K562 (cell line): ENCODE results near the gene USP4. TPM values are rescaled to one million over a fixed set of nuclear protein-coding genes. Genes with fewer than 3 reads are reported as not detected.

ENCODE experiments used
- ATAC-seq: fragments of 200-7000 bp; cut with Tn5 transposase; 3 replicates; pipeline ENCODE4 v1.9.1; 2020; ENCODE audit warnings: moderate library complexity
- BruUV-seq: library from RNA; stranded (reverse); fragments of 400-500 nt; replicated peaks from 2 replicates; lab custom pipeline; 2021; lab: Mats Ljungman, UMichigan
- CTCF ChIA-PET: fragments of 300-600 bp; formaldehyde crosslinking; extraction: SDS; loops from one replicate; lab custom pipeline; 2021; ENCODE audit warnings: low intra/inter-chr PET ratio; lab: Yijun Ruan, JAX
- POLR2A ChIA-PET: fragments of 300-600, 350-650 bp; sonication (Branson Sonifier 250); formaldehyde crosslinking; extraction: SDS; loops from one replicate; lab custom pipeline; 2021; ENCODE audit warnings: antibody characterized with exemption, inconsistent platforms; lab: Yijun Ruan, JAX
- DNase-seq, 4 experiments: peaks; one replicate each; pipeline versions ENCODE4 v3.0.0 to v3.0.0-alpha.2; 2011 to 2018; ENCODE audit warnings: low spot score in 3 of 4, mixed read lengths in 3 of 4; ENCODE audit errors: extremely low read depth in 1 of 4
- FAIRE-seq: peaks from 2 replicates; lab custom pipeline; 2011; peaks lifted over from hg19 to GRCh38; lab: Jason Lieb, UNC
- H2AFZ ChIP-seq: 2 replicates; pipeline ENCODE4 v1.6.0; 2011; ENCODE audit warnings: low read depth, low read length, control low read depth, inconsistent platforms
- H3K27ac ChIP-seq: fragments of 200-600 bp; 3 replicates; pipeline ENCODE4 v1.8.0; 2011; ENCODE audit warnings: low read depth, mild to moderate bottlenecking, control low read depth, inconsistent platforms, low read length, moderate library complexity, mixed read lengths; ENCODE audit errors: extremely low read depth
- H3K27me3 ChIP-seq, 2 experiments: fragments of 300-600 bp in 1 of 2; 2 replicates in 1 of 2; 3 replicates in 1 of 2; pipeline versions ENCODE4 v1.6.0 to v1.8.0; 2011; ENCODE audit warnings: inconsistent platforms in 2 of 2, low read length in 2 of 2, mild to moderate bottlenecking in 1 of 2, mixed read lengths in 1 of 2, moderate library complexity in 1 of 2; ENCODE audit not compliant: control insufficient read depth in 2 of 2, insufficient read depth in 2 of 2
- H3K36me3 ChIP-seq: fragments of 300-600 bp; 3 replicates; pipeline ENCODE4 v1.8.0; 2011; ENCODE audit warnings: mild to moderate bottlenecking, low read length, inconsistent platforms; ENCODE audit not compliant: control insufficient read depth, insufficient read depth
- H3K4me1 ChIP-seq, 2 experiments: fragments of 200-600 bp in 1 of 2; replicated peaks in 1 of 2; 2 replicates in 1 of 2; 3 replicates in 1 of 2; pipeline versions ENCODE4 v1.5.1 to v1.8.0; 2011; ENCODE audit warnings: inconsistent platforms in 2 of 2, low read length in 2 of 2, mild to moderate bottlenecking in 1 of 2, mixed read lengths in 1 of 2, moderate library complexity in 1 of 2; ENCODE audit not compliant: control insufficient read depth in 2 of 2, insufficient read depth in 2 of 2
- H3K4me2 ChIP-seq: 2 replicates; pipeline ENCODE4 v1.6.1; 2011; ENCODE audit warnings: low read length, control low read depth, inconsistent platforms, mixed read lengths; ENCODE audit not compliant: insufficient read depth
- H3K4me3 ChIP-seq: fragments of 200-600 bp; sonication (generic), shearing (Covaris generic); 2 replicates; pipeline ENCODE4 v1.5.1; 2016; ENCODE audit warnings: control low read depth, inconsistent platforms
- H3K79me2 ChIP-seq: fragments of 200-600 bp; 3 replicates; pipeline ENCODE4 v1.8.0; 2011; ENCODE audit warnings: low read length, inconsistent platforms; ENCODE audit not compliant: control insufficient read depth, insufficient read depth
- H3K9ac ChIP-seq, 2 experiments: 2 replicates each; pipeline versions ENCODE4 v1.6.0 to v1.6.1; 2011; ENCODE audit warnings: low read depth in 2 of 2, low read length in 2 of 2, control low read depth in 1 of 2, inconsistent platforms in 1 of 2, mild to moderate bottlenecking in 1 of 2, mixed read lengths in 1 of 2; ENCODE audit not compliant: insufficient read depth in 1 of 2
- H3K9me1 ChIP-seq: one replicate; pipeline ENCODE4 v1.6.0; 2011; ENCODE audit warnings: inconsistent platforms, mild to moderate bottlenecking, low read length, moderate library complexity; ENCODE audit not compliant: control insufficient read depth, insufficient read depth
- H3K9me3 ChIP-seq: replicated peaks from 2 replicates; pipeline ENCODE4 v1.5.1; 2011; ENCODE audit warnings: low read depth, low read length, inconsistent platforms; ENCODE audit not compliant: control insufficient read depth, insufficient read depth
- H4K20me1 ChIP-seq: replicated peaks from 2 replicates; pipeline ENCODE4 v1.6.1; 2011; ENCODE audit warnings: low read length, inconsistent platforms, mixed read lengths; ENCODE audit not compliant: control insufficient read depth, insufficient read depth
- ATF6 ChIP-seq: sonication (generic); formaldehyde crosslinking; IDR thresholded peaks from 2 replicates; pipeline ENCODE4 v1.4.0; 2020; ENCODE audit warnings: mild to moderate bottlenecking, missing genetic modification reagents
- CCNT2 ChIP-seq: IDR thresholded peaks from 2 replicates; pipeline ENCODE4 v1.6.1; 2011; ENCODE audit warnings: borderline replicate concordance, low read depth, mild to moderate bottlenecking, moderate library complexity, mixed read lengths, low read length; ENCODE audit not compliant: insufficient read length; ENCODE audit errors: extremely low read depth
- CREB3 ChIP-seq: fragments of 450-650 bp; conservative IDR thresholded peaks from 2 replicates; pipeline ENCODE4 v1.6.1; 2016; ENCODE audit warnings: missing genetic modification characterization, low read depth, mild to moderate bottlenecking, missing compliant biosample characterization, moderate library complexity
- HEY1 ChIP-seq: fragments of 250-450 bp; sonication (Bioruptor Pico); IDR thresholded peaks from 2 replicates; pipeline ENCODE4 v1.5.0; 2020; ENCODE audit warnings: mild to moderate bottlenecking, moderate library complexity, borderline replicate concordance
- KAT7 ChIP-seq: sonication (generic); formaldehyde crosslinking; IDR thresholded peaks from 2 replicates; pipeline ENCODE4 v1.8.0; 2022; ENCODE audit warnings: missing genetic modification reagents, mild to moderate bottlenecking, borderline replicate concordance
- MECOM ChIP-seq: fragments of 250-450 bp; sonication (Bioruptor Pico); IDR thresholded peaks from 2 replicates; pipeline ENCODE4 v1.8.0; 2022; ENCODE audit warnings: inconsistent platforms
- POLR3G ChIP-seq: IDR thresholded peaks from 2 replicates; pipeline ENCODE4 v1.6.1; 2011; ENCODE audit not compliant: insufficient read length, insufficient replicate concordance; ENCODE audit errors: extremely low read depth
- RNF2 ChIP-seq: sonication (generic); IDR thresholded peaks from 2 replicates; pipeline ENCODE4 v1.6.1; 2016
- SPI1 ChIP-seq: IDR thresholded peaks from 2 replicates; pipeline ENCODE4 v1.6.1; 2011; ENCODE audit warnings: low read depth, low read length, control low read depth, borderline replicate concordance
- USF1 ChIP-seq: sonication (generic); formaldehyde crosslinking; IDR thresholded peaks from 2 replicates; pipeline ENCODE4 v1.9.0; 2022; ENCODE audit warnings: mild to moderate bottlenecking, missing genetic modification reagents
- ZNF134 ChIP-seq: fragments of 250-450 bp; sonication (Bioruptor Pico); conservative IDR thresholded peaks from 2 replicates; pipeline ENCODE4 v1.4.0; 2020
- ZNF184 ChIP-seq: sonication (generic); formaldehyde crosslinking; IDR thresholded peaks from 2 replicates; pipeline ENCODE4 v1.5.0; 2020; ENCODE audit warnings: missing genetic modification reagents
- ZNF395 ChIP-seq: fragments of 200-800 bp; sonication (Bioruptor generic); IDR thresholded peaks from 2 replicates; pipeline ENCODE4 v1.6.1; 2017; ENCODE audit warnings: missing genetic modification characterization, missing compliant biosample characterization
- ZNF445 ChIP-seq: fragments of 250-450 bp; sonication (Bioruptor Pico); IDR thresholded peaks from 2 replicates; pipeline ENCODE4 v1.4.0; 2020; ENCODE audit warnings: low read depth, mild to moderate bottlenecking, moderate library complexity
- WGBS: fragments of 100-300 bp; shearing (Covaris generic); methylation state at CpG from one replicate; pipeline ENCODE4 v1.1.6; 2016; ENCODE audit warnings: low coverage, mixed read lengths; ENCODE audit not compliant: insufficient coverage; ENCODE audit errors: missing lambda C conversion rate; 5-methylcytosine and 5-hydroxymethylcytosine counted together
- in situ Hi-C: fragments of 300-500 bp; cut with MboI; formaldehyde crosslinking; loops from 4 replicates; pipeline ENCODE4 v1.15.0; 2018; ENCODE audit warnings: inconsistent platforms, mixed read lengths
- intact Hi-C: fragments of 100-400 bp; cut with micrococcal nuclease; formaldehyde crosslinking; loops from 2 replicates; pipeline ENCODE4 v1.14.2; 2022
- polyA plus RNA-seq, 8 experiments: library from polyadenylated mRNA; depleted of rRNA in 4 of 8; stranded (reverse) in 5 of 8; unstranded in 3 of 8; fragments of >200 nt; fragmentation: Nextera tagmentation in 2 of 8; fragmentation: Illumina TruSeq in 1 of 8; extraction: Ambion mirVana in 2 of 8; extraction: Trizol in 1 of 8; gene quantifications; 2 replicates each; pipeline versions ENCODE4 v1.2.1 to v1.2.3, GENCODE V29; 2011 to 2014; ENCODE audit warnings: inconsistent platforms in 1 of 8, missing spikeins in 1 of 8
- total RNA-seq, 7 experiments: library from RNA; depleted of rRNA in 6 of 7; stranded (reverse); fragments of >200 nt in 6 of 7; fragmentation: Illumina TruSeq in 2 of 7; extraction: Trizol in 2 of 7; gene quantifications; 2 replicates each; pipeline versions ENCODE4 v1.2.1 to v1.2.3, GENCODE V29; 2011 to 2021; ENCODE audit warnings: low replicate concordance in 1 of 7

The USP4 gene
- total and polyA plus RNA-seq, 9 of the 15 experiments (the other 6 are each of a cell fraction or from before 2014, with no cell fraction given): 11.8 to 40.4 (median 22.9) TPM

GRCh38 chr3:49349348-49350114, 9.7 kb upstream of the USP4 start:
- 4% methylated on average over 2 of the region's 3 CpGs for WGBS
- H3K79me2 ChIP-seq: no peaks in the 10 kb centered on the region
- no peaks in the 10 kb centered on the region for H3K27me3 ChIP-seq
- no peaks in the 10 kb centered on the region for H3K9me3 ChIP-seq
- ChIA-PET POLR2A (interaction anchor here (0.7 to 1.2 kb wide), 6 partner anchors 9 to 97 kb away, joined by 3 to 6 read pairs (median 4); partner anchors contain the start of genes RHOA, TCTA and USP4), CTCF (no interaction called here)
- no peaks in the 10 kb centered on the region for H3K36me3 ChIP-seq
- peak; percentile 96 for ATAC-seq
- H3K27ac ChIP-seq: peak overlapping the region; percentile 68
- H3K9me1 ChIP-seq: peaks cover 3% of the 10 kb centered on the region
- no peak overlapping the region for H3K4me3 ChIP-seq
- peak; percentile 97 for FAIRE-seq
- BruUV-seq: no TSS peak
- intact Hi-C loops (no loop called here), in situ Hi-C loops (no loop called here)
- H3K4me1 ChIP-seq: peaks cover 23 to 30% of the 10 kb centered on the region in 2 experiments
- H2AFZ ChIP-seq: peak overlapping the region; percentile 66
- peak; percentile 68 to 88 (median 78) for DNase-seq
- H3K9ac ChIP-seq: peak overlapping the region in 1 of 2 experiments; percentile 38; a peak in 1 of 4 replicates
- H4K20me1 ChIP-seq: no peaks in the 10 kb centered on the region
- peak overlapping the region; percentile 51 for H3K4me2 ChIP-seq
- TF ChIP-seq KAT7 (CRISPR knock-in tag): no peak
- TF ChIP-seq SPI1: no peak
- TF ChIP-seq MECOM: peak; percentile 5; the same call in 1 of the 2 replicates
- TF ChIP-seq CCNT2: peak; percentile 64
- no peak for TF ChIP-seq POLR3G
- TF ChIP-seq CREB3: 0 out of 2 replicates have a peak, but pooled peaks have one; percentile 29
- TF ChIP-seq HEY1 (CRISPR knock-in tag): no peak
- peak; percentile 56; the same call in 1 of the 2 replicates for TF ChIP-seq RNF2
- TF ChIP-seq ZNF395 (CRISPR knock-in tag): peak; percentile 82
- no peak for TF ChIP-seq ATF6 (CRISPR knock-in tag)
- no peak for TF ChIP-seq ZNF445 (CRISPR knock-in tag)
- TF ChIP-seq ZNF134: no peak
- peak; percentile 45 for TF ChIP-seq USF1 (CRISPR knock-in tag)
- TF ChIP-seq ZNF184 (CRISPR knock-in tag): no peak
